Cardiac muscle cell (in vitro differentiated cells and primary cell): ENCODE results near the gene ARID3A. TPM values are rescaled to one million over a fixed set of nuclear protein-coding genes. Genes with fewer than 3 reads are reported as not detected.

Experiments used
- DNase-seq, 2 donors: peaks; one replicate each; pipeline versions ENCODE4 v3.0.0 to v3.0.0-alpha.2; 2010 to 2017; ENCODE audit warnings: low read depth in 1 of 2, low spot score in 1 of 2
- H3K27ac ChIP-seq: fragments of 200-600 bp; sonication (generic); 2 replicates; pipeline ENCODE4 v1.5.1; 2016
- H3K27me3 ChIP-seq: fragments of 200-600 bp; sonication (generic); 2 replicates; pipeline ENCODE4 v1.6.0; 2016; ENCODE audit warnings: control low read depth
- H3K36me3 ChIP-seq: fragments of 200-600 bp; sonication (generic); 2 replicates; pipeline ENCODE4 v1.5.1; 2016; ENCODE audit warnings: control low read depth
- H3K4me1 ChIP-seq: fragments of 200-600 bp; sonication (generic); 2 replicates; pipeline ENCODE4 v1.8.1; 2017; ENCODE audit warnings: low read depth, mild to moderate bottlenecking, mixed run types
- H3K4me3 ChIP-seq: fragments of 200-600 bp; sonication (generic); 2 replicates; pipeline ENCODE4 v1.5.1; 2016; ENCODE audit warnings: mild to moderate bottlenecking
- H3K9me3 ChIP-seq: fragments of 200-600 bp; sonication (generic); 2 replicates; pipeline ENCODE4 v1.5.1; 2017; ENCODE audit warnings: low read depth, mild to moderate bottlenecking, control low read depth
- CTCF ChIP-seq: IDR thresholded peaks from 2 replicates; pipeline ENCODE4 v1.5.1; 2012; ENCODE audit warnings: low read depth, mild to moderate bottlenecking, low read length
- polyA plus RNA-seq: library from polyadenylated mRNA; unstranded; fragments of >200 nt; fragmentation: Nextera tagmentation; extraction: Ambion mirVana; gene quantifications from 2 replicates; pipeline ENCODE4 v1.2.1, GENCODE V29; 2016
- total RNA-seq: library from RNA; depleted of rRNA; stranded (reverse); fragments of >200 nt; gene quantifications from 2 replicates; pipeline ENCODE4 v1.2.3, GENCODE V29; 2016

The ARID3A gene
- total and polyA plus RNA-seq, 2 experiments from 2014 or later: 39.1 to 62.3 TPM

- no peaks in the 10 kb centered on the region for H3K4me1 ChIP-seq
- H3K27me3 ChIP-seq: no peaks in the 10 kb centered on the region
- DNase-seq: no peak
- TF ChIP-seq CTCF: no peak
- H3K9me3 ChIP-seq: no peaks in the 10 kb centered on the region
- H3K36me3 ChIP-seq: peaks cover 34% of the 10 kb centered on the region
- H3K27ac ChIP-seq: no peak overlapping the region
- no peak overlapping the region for H3K4me3 ChIP-seq
These were observed 46.0 kb downstream of the ARID3A start for GRCh38 chr19:971795-972194.

GRCh38 chr19:972281-972680 is 46.4 kb downstream of the ARID3A start:
- TF ChIP-seq CTCF: no peak
- H3K9me3 ChIP-seq: no peaks in the 10 kb centered on the region
- peaks cover 30% of the 10 kb centered on the region for H3K36me3 ChIP-seq
- H3K4me3 ChIP-seq: no peak overlapping the region
- H3K27ac ChIP-seq: no peak overlapping the region
- H3K4me1 ChIP-seq: no peaks in the 10 kb centered on the region
- H3K27me3 ChIP-seq: no peaks in the 10 kb centered on the region
- no peak for DNase-seq

- H3K36me3 ChIP-seq: peaks cover 22% of the 10 kb centered on the region
- peak overlapping the region; percentile 45 for H3K27ac ChIP-seq
- no peaks in the 10 kb centered on the region for H3K27me3 ChIP-seq
- DNase-seq: no peak
- H3K9me3 ChIP-seq: no peaks in the 10 kb centered on the region
- H3K4me3 ChIP-seq: no peak overlapping the region
- no peak for TF ChIP-seq CTCF
- H3K4me1 ChIP-seq: no peaks in the 10 kb centered on the region
These were observed 48.1 kb downstream of the ARID3A start for GRCh38 chr19:973726-974563.

- H3K27ac ChIP-seq: peak overlapping the region; percentile 45
These were observed 48.9 kb downstream of the ARID3A start for GRCh38 chr19:974564-975257.

GRCh38 chr19:976476-976875 is 50.6 kb downstream of the ARID3A start:
- Histone ChIP-seq H3K4me3 (no peak overlapping the region), H3K9me3 (no peaks in the 10 kb centered on the region), H3K27me3 (no peaks in the 10 kb centered on the region), H3K36me3 (peaks cover 5% of the 10 kb centered on the region), H3K27ac (no peak overlapping the region), H3K4me1 (peaks cover 8% of the 10 kb centered on the region)
- no peak for DNase-seq
- no peak for TF ChIP-seq CTCF

More at GRCh38 chr19:974564-975257, 48.9 kb downstream of the ARID3A start:
- no peaks in the 10 kb centered on the region for H3K9me3 ChIP-seq
- H3K27me3 ChIP-seq: no peaks in the 10 kb centered on the region
- H3K4me3 ChIP-seq: no peak overlapping the region
- DNase-seq: no peak
- peaks cover 16% of the 10 kb centered on the region for H3K36me3 ChIP-seq
- H3K4me1 ChIP-seq: no peaks in the 10 kb centered on the region
- no peak for TF ChIP-seq CTCF
